ENCODE measurements around the gene EGFL8.

Gene EGFL8

GRCh38 chr6:32147401-32148132, 16.8 kb upstream of the EGFL8 start:
- DNase-seq: no peak

GRCh38 chr6:32148289-32149091, 15.9 kb upstream of the EGFL8 start:
- peak; percentile 77 for DNase-seq

GRCh38 chr6:32149092-32149755, 15.2 kb upstream of the EGFL8 start:
- DNase-seq: no peak

GRCh38 chr6:32149932-32150870, 14.2 kb upstream of the EGFL8 start:
- no peak for DNase-seq

GRCh38 chr6:32151181-32151862, 13.1 kb upstream of the EGFL8 start:
- DNase-seq: no peak

- DNase-seq: no peak
Measured at GRCh38 chr6:32151863-32152768, 12.3 kb upstream of the EGFL8 start, which contains the start of gene PRRT1. Gene PRRT1, minus strand, starts transcription at chr6:32151939. Its CDS starts 112 bp downstream, at chr6:32151827.

- no peak for DNase-seq
Measured at GRCh38 chr6:32152769-32153563, 11.4 kb upstream of the EGFL8 start.

- DNase-seq: peak; percentile 94
Measured at GRCh38 chr6:32153564-32154513, 10.6 kb upstream of the EGFL8 start, which contains the start of gene PPT2. Gene PPT2, plus strand, starts transcription at chr6:32154141. Its CDS starts 454 bp downstream, at chr6:32154595.

- no peak for DNase-seq
Measured at GRCh38 chr6:32154514-32155161, 9.8 kb upstream of the EGFL8 start.

- no peak for DNase-seq
Measured at GRCh38 chr6:32156891-32157290, 7.5 kb upstream of the EGFL8 start.

GRCh38 chr6:32158052-32158451, 6.3 kb upstream of the EGFL8 start:
- DNase-seq: no peak

GRCh38 chr6:32163559-32164258, 686 bp upstream of the EGFL8 start:
- no peak for DNase-seq

GRCh38 chr6:32166411-32167061, 2.1 kb downstream of the EGFL8 start:
- DNase-seq: no peak

- no peak for DNase-seq
Measured at GRCh38 chr6:32167154-32167760, 2.9 kb downstream of the EGFL8 start.

GRCh38 chr6:32167761-32168262, 3.4 kb downstream of the EGFL8 start:
- no peak for DNase-seq

GRCh38 chr6:32168350-32168749, 4.0 kb downstream of the EGFL8 start:
- no peak for DNase-seq
